HEK293 (cell line): ENCODE measurements around the gene ANKRD63.

Experiments
- CTCF ChIA-PET: fragments of 350-600 bp; formaldehyde crosslinking; extraction: SDS; loops from one replicate; lab custom pipeline; 2021; ENCODE audit warnings: antibody characterized with exemption; lab: Yijun Ruan, JAX
- POLR2A ChIA-PET: fragments of 300-600 bp; formaldehyde crosslinking; extraction: SDS; loops from one replicate; lab custom pipeline; 2020; ENCODE audit warnings: antibody characterized with exemption, inconsistent platforms; lab: Yijun Ruan, JAX
- H3K27ac ChIP-seq: fragments of 200-500 bp; sonication (Bioruptor generic); 2 replicates; pipeline ENCODE4 v1.5.1; 2014; ENCODE audit warnings: low read depth, low read length, control low read depth, inconsistent platforms; ENCODE audit errors: extremely low read depth
- H3K36me3 ChIP-seq, 2 experiments: fragments of 200-500 bp in 1 of 2; sonication (Bioruptor generic) in 1 of 2; 1 replicate in 1 of 2; 2 replicates in 1 of 2; pipeline ENCODE4 v1.5.1; 2014 to 2017; ENCODE audit warnings: inconsistent platforms in 2 of 2, low read length in 2 of 2; ENCODE audit not compliant: control insufficient read depth in 2 of 2, insufficient read depth in 1 of 2
- H3K4me1 ChIP-seq: fragments of 200-500 bp; sonication (Bioruptor generic); 2 replicates; pipeline ENCODE4 v1.5.1; 2014; ENCODE audit warnings: mild to moderate bottlenecking, low read length, inconsistent platforms; ENCODE audit not compliant: control insufficient read depth, insufficient read depth
- H3K4me3 ChIP-seq: 2 replicates; pipeline ENCODE4 v1.5.1; 2011; ENCODE audit warnings: low read depth, mild to moderate bottlenecking, control low read depth, low read length, moderate library complexity
- H3K9me3 ChIP-seq: fragments of 200-500 bp; sonication (Bioruptor generic); 2 replicates; pipeline ENCODE4 v1.5.1; 2014; ENCODE audit warnings: low read depth, low read length, inconsistent platforms; ENCODE audit not compliant: control insufficient read depth, insufficient read depth
- IKZF3 ChIP-seq: fragments of 450-650 bp; IDR thresholded peaks from 2 replicates; pipeline ENCODE4 v1.5.0; 2018; ENCODE audit warnings: missing biosample characterization, mild to moderate bottlenecking, missing genetic modification characterization, moderate library complexity
- KLF1 ChIP-seq: fragments of 450-650 bp; formaldehyde crosslinking; IDR thresholded peaks from 2 replicates; pipeline ENCODE4 v1.5.1; 2016; ENCODE audit warnings: missing biosample characterization, missing genetic modification characterization
- OSR2 ChIP-seq: fragments of 450-650 bp; formaldehyde crosslinking; IDR thresholded peaks from 2 replicates; pipeline ENCODE4 v1.5.1; 2016; ENCODE audit warnings: missing biosample characterization, missing genetic modification characterization
- SCRT2 ChIP-seq: fragments of 450-650 bp; formaldehyde crosslinking; IDR thresholded peaks from 2 replicates; pipeline ENCODE4 v1.5.1; 2016; ENCODE audit warnings: missing biosample characterization, missing genetic modification characterization
- ZBTB21 ChIP-seq: fragments of 450-650 bp; formaldehyde crosslinking; IDR thresholded peaks from 2 replicates; pipeline ENCODE4 v1.5.1; 2017; ENCODE audit warnings: missing biosample characterization, missing genetic modification characterization
- ZBTB26 ChIP-seq: fragments of 450-650 bp; formaldehyde crosslinking; optimal IDR thresholded peaks from 2 replicates; pipeline ENCODE3; 2016; ENCODE audit warnings: missing biosample characterization, mild to moderate bottlenecking, missing genetic modification characterization
- ZFP69B ChIP-seq: fragments of 450-650 bp; formaldehyde crosslinking; IDR thresholded peaks from 2 replicates; pipeline ENCODE4 v1.5.1; 2016; ENCODE audit warnings: missing biosample characterization, missing genetic modification characterization
- ZIC2 ChIP-seq: fragments of 450-650 bp; formaldehyde crosslinking; IDR thresholded peaks from 2 replicates; pipeline ENCODE4 v1.5.1; 2016; ENCODE audit warnings: missing biosample characterization, missing genetic modification characterization
- ZNF221 ChIP-seq: fragments of 450-650 bp; formaldehyde crosslinking; IDR thresholded peaks from 2 replicates; pipeline ENCODE4 v1.5.1; 2017; ENCODE audit warnings: missing biosample characterization, missing genetic modification characterization, borderline replicate concordance
- ZNF266 ChIP-seq: fragments of 450-650 bp; formaldehyde crosslinking; IDR thresholded peaks from 2 replicates; pipeline ENCODE4 v1.5.1; 2016; ENCODE audit warnings: missing biosample characterization, missing genetic modification characterization, low read depth
- ZNF571 ChIP-seq: fragments of 450-650 bp; formaldehyde crosslinking; IDR thresholded peaks from 2 replicates; pipeline ENCODE4 v1.5.0; 2017; ENCODE audit warnings: missing biosample characterization, missing genetic modification characterization
- ZNF621 ChIP-seq: fragments of 450-650 bp; formaldehyde crosslinking; IDR thresholded peaks from 2 replicates; pipeline ENCODE4 v1.5.1; 2017; ENCODE audit warnings: missing biosample characterization, missing genetic modification characterization
- ZNF747 ChIP-seq: fragments of 450-650 bp; formaldehyde crosslinking; IDR thresholded peaks from 2 replicates; pipeline ENCODE4 v1.5.1; 2016; ENCODE audit warnings: missing biosample characterization, missing genetic modification characterization
- ZNF768 ChIP-seq: fragments of 450-650 bp; formaldehyde crosslinking; IDR thresholded peaks from 2 replicates; pipeline ENCODE4 v1.5.1; 2018; ENCODE audit warnings: missing biosample characterization, mild to moderate bottlenecking, missing genetic modification characterization
- ZXDB ChIP-seq: fragments of 450-650 bp; formaldehyde crosslinking; IDR thresholded peaks from 2 replicates; pipeline ENCODE4 v1.5.1; 2016; ENCODE audit warnings: missing biosample characterization, missing genetic modification characterization

The ANKRD63 gene

GRCh38 chr15:40258544-40258943, 24.3 kb downstream of the ANKRD63 start (continued):
- TF ChIP-seq ZFP69B (tag by site-specific recombination): no peak
- TF ChIP-seq, all 188 proteins: peak for 0

- no peak overlapping the region for H3K4me3 ChIP-seq
- TF ChIP-seq ZIC2 (tag by site-specific recombination) (peak; percentile 12; the same call in 1 of the 2 replicates), ZNF747 (no peak), ZXDB (tag by site-specific recombination) (no peak), IKZF3 (no peak)
- POLR2A ChIA-PET: no interaction called here
- peaks cover 1% of the 10 kb centered on the region; the same call in 1 of the 2 replicates for H3K4me1 ChIP-seq
- CTCF ChIA-PET: interaction anchor here (0.6 to 1.7 kb wide), 6 partner anchors 10 to 1483 kb away, joined by 3 to 9 read pairs (median 4); no protein-coding TSS in a partner anchor
- no peaks in the 10 kb centered on the region for H3K9me3 ChIP-seq
- H3K36me3 ChIP-seq: no peaks in the 10 kb centered on the region
- no peak overlapping the region for H3K27ac ChIP-seq
These were observed 25.0 kb downstream of the ANKRD63 start for GRCh38 chr15:40257656-40258450.

- TF ChIP-seq ZNF621 (tag by site-specific recombination): no peak
- no peak for TF ChIP-seq ZBTB21 (tag by site-specific recombination)
- no peaks in the 10 kb centered on the region for H3K9me3 ChIP-seq
- no peaks in the 10 kb centered on the region for H3K4me1 ChIP-seq
- H3K4me3 ChIP-seq: no peak overlapping the region
- H3K27ac ChIP-seq: no peak overlapping the region
- CTCF ChIA-PET: no interaction called here
- no peaks in the 10 kb centered on the region for H3K36me3 ChIP-seq
- POLR2A ChIA-PET: no interaction called here
These were observed 26.1 kb downstream of the ANKRD63 start for GRCh38 chr15:40256638-40257235.

GRCh38 chr15:40255033-40255432, 27.8 kb downstream of the ANKRD63 start:
- TF ChIP-seq OSR2 (tag by site-specific recombination) (peak; percentile 59), ZNF571 (no peak), ZNF266 (no peak), SCRT2 (peak; percentile 26; the same call in 1 of the 2 replicates), KLF1 (tag by site-specific recombination) (0 out of 2 replicates have a peak, but pooled peaks have one; percentile 19), ZBTB26 (tag by site-specific recombination) (no peak)
- H3K4me3 ChIP-seq: no peak overlapping the region
- ChIA-PET POLR2A (interaction anchor here (2.1 kb wide), 1 partner anchor 16 kb away, joined by 6 read pairs; the partner anchor contains the start of gene PAK6), CTCF (interaction anchor here (0.7 to 2.4 kb wide), 4 partner anchors 10 to 24 kb away, joined by 3 to 18 read pairs (median 3); no protein-coding TSS in a partner anchor)
- no peak overlapping the region for H3K27ac ChIP-seq
- no peaks in the 10 kb centered on the region for H3K4me1 ChIP-seq
- no peaks in the 10 kb centered on the region for H3K9me3 ChIP-seq
- H3K36me3 ChIP-seq: no peaks in the 10 kb centered on the region

GRCh38 chr15:40254452-40254851, 28.4 kb downstream of the ANKRD63 start:
- ChIA-PET CTCF (interaction anchor here (0.6 to 2.4 kb wide), 5 partner anchors 10 to 74 kb away, joined by 3 to 18 read pairs (median 3); no protein-coding TSS in a partner anchor), POLR2A (interaction anchor here (2.1 kb wide), 1 partner anchor 15 kb away, joined by 6 read pairs; the partner anchor contains the start of gene PAK6)
- TF ChIP-seq ZNF221: no peak
- peak; percentile 78 for TF ChIP-seq ZNF768 (tag by site-specific recombination)
- Histone ChIP-seq H3K27ac (no peak overlapping the region), H3K4me3 (no peak overlapping the region), H3K9me3 (no peaks in the 10 kb centered on the region), H3K4me1 (peaks cover 3% of the 10 kb centered on the region; the same call in 1 of the 2 replicates), H3K36me3 (no peaks in the 10 kb centered on the region)
